Activated B cell treated with CpG ODN at 0.5 μM for 24 hours (primary cell): ENCODE measurements around the gene CBX2. TPM values are rescaled to one million over a fixed set of nuclear protein-coding genes. Genes with fewer than 3 reads are reported as not detected.
A peak's percentile ranks its signal among the peaks of the same experiment; 100 is the strongest.
"Not testable (repeated sequence)": the region's sequence is repeated elsewhere in the genome, so short reads cannot be mapped to it uniquely, and the experiment has no call there.

Experiments
- ATAC-seq: fragments of 200-7000 bp; cut with Tn5 transposase; one replicate; pipeline ENCODE4 v1.10.0; 2021; ENCODE audit warnings: low read depth, mild to moderate bottlenecking, moderate library complexity
- CTCF ChIA-PET: fragments of 350-600 bp; sonication (Branson Sonifier 250); formaldehyde crosslinking; loops from one replicate; lab custom pipeline; 2021; ENCODE audit warnings: antibody characterized with exemption; lab: Charles Lee
- POLR2A ChIA-PET: fragments of 350-600 bp; sonication (Branson Sonifier 250); formaldehyde crosslinking; loops from one replicate; lab custom pipeline; 2021; ENCODE audit warnings: antibody characterized with exemption; lab: Charles Lee
- DNase-seq: peaks from one replicate; pipeline ENCODE4 v3.0.0; 2022
- H3K27ac Mint-ChIP-seq: one replicate; pipeline ENCODE4 v1.8.0; 2020; ENCODE audit warnings: mixed read lengths
- H3K27me3 Mint-ChIP-seq: one replicate; pipeline ENCODE4 v1.8.0; 2021; ENCODE audit warnings: mixed read lengths
- H3K36me3 Mint-ChIP-seq: one replicate; pipeline ENCODE4 v1.8.0; 2021; ENCODE audit warnings: low read depth, mixed read lengths
- H3K4me1 Mint-ChIP-seq: one replicate; pipeline ENCODE4 v1.8.0; 2021; ENCODE audit warnings: mixed read lengths
- H3K4me3 Mint-ChIP-seq: one replicate; pipeline ENCODE4 v1.8.0; 2020; ENCODE audit warnings: mild to moderate bottlenecking, mixed read lengths
- H3K9me3 Mint-ChIP-seq: one replicate; pipeline ENCODE4 v1.8.0; 2020; ENCODE audit warnings: mixed read lengths
- CTCF ChIP-seq: fragments of 200-600 bp; IDR thresholded peaks from one replicate; pipeline ENCODE4 v1.8.0; 2022; ENCODE audit warnings: antibody characterized with exemption, mild to moderate bottlenecking
- intact Hi-C: fragments of 100-400 bp; cut with micrococcal nuclease; formaldehyde crosslinking; loops from one replicate; pipeline ENCODE4 v1.15.1; 2024
- total RNA-seq: library from RNA; stranded (reverse); gene quantifications from 2 replicates; pipeline ENCODE4 v1.2.3, GENCODE V29; 2022

CBX2 gene
- total RNA-seq, 1 donor from 2014 or later, result 0.67 TPM

DNA sequence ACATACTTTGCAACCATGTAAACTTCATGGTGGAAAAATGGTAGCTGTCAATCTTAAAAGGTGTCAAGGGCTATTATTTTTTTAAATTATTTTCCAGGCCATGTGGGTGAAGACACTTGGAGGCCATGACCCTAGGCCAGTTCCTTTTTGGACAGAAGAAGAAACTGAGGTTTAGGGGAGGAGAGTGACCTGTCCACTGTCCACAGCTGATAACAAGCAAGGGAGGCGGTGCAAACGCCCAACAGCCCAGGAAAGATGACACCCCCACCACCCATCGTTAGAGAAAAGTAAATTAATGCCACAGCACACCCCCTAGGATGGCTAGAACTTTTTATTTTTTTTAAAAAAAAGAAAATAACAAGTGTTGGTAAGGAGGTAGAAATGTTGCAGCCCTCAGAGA lies 28.0 kb upstream of the CBX2 start:
- ATAC-seq (no peak), DNase-seq (no peak)
- intact Hi-C loops, result no loop called here
- TF ChIP-seq CTCF, result no peak
- no peak overlapping the region for H3K27ac Mint-ChIP-seq
- H3K4me1 Mint-ChIP-seq, result peaks cover 23% of the 10 kb centered on the region
- H3K36me3 Mint-ChIP-seq, result no peaks in the 10 kb centered on the region
- CTCF ChIA-PET, result no interaction called here
- no peak overlapping the region for H3K4me3 Mint-ChIP-seq
- no peaks in the 10 kb centered on the region for H3K9me3 Mint-ChIP-seq
- POLR2A ChIA-PET, result no interaction called here
- peaks cover 47% of the 10 kb centered on the region for H3K27me3 Mint-ChIP-seq

DNA sequence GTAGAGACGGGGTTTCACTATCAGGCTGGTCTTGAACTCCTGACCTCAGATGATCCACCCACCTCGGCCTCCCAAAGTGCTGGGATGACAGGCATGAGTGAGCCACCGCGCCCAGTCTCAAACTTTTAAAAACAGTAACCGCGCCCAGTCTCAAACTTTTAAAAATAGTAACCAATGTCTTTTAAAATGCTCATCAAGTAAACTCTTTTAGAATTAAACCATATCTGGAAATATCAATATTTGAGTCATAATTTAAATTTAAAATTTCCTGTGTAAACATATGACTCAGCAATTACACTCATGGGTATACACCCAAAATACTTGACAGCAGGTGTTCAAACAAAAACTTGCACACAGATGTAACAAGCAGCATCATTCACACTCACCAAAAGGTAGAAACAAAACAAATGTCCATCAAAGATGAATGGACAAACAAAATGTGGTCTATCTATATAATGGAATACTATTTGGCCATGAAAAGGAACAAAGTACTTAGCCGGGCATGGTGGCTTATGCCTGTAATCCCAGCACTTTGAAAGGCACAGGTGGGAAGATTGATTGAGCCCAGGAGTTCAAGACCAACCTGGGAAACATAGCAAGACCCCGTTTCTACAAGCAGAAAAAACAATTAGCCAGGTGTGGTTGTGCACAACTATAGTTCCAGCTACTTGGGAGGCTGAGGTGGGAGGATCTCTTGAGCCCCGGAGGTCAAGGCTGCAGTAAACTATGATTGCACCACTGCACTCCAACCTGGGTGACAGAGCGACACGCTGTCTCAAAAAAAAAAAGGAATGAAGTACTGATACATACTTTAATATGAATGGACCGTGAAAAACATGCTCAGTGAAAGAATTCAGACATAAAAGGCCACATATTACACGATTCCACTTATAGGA lies 27.1 kb upstream of the CBX2 start:
- Mint-ChIP-seq H3K36me3 (no peaks in the 10 kb centered on the region), H3K27me3 (peaks cover 43% of the 10 kb centered on the region), H3K4me1 (peaks cover 16% of the 10 kb centered on the region), H3K27ac (no peak overlapping the region), H3K4me3 (no peak overlapping the region), H3K9me3 (no peaks in the 10 kb centered on the region)
- CTCF ChIA-PET, result interaction anchor here (0.9 to 1.7 kb wide), 2 partner anchors 9 to 34 kb away, joined by 3 to 7 read pairs; no protein-coding TSS in a partner anchor
- POLR2A ChIA-PET, result interaction anchor here (1.1 kb wide), 1 partner anchor 10 kb away, joined by 3 read pairs; no protein-coding TSS in a partner anchor
- ATAC-seq (no peak), DNase-seq (no peak)
- intact Hi-C loops, result no loop called here
- TF ChIP-seq CTCF, result no peak

- ChIA-PET POLR2A (interaction anchor here (0.6 to 1.1 kb wide), 4 partner anchors 11 to 1288 kb away, joined by 3 to 6 read pairs (median 4); no protein-coding TSS in a partner anchor), CTCF (interaction anchor here (1.0 to 1.7 kb wide), 2 partner anchors 8 to 10 kb away, joined by 3 to 7 read pairs; no protein-coding TSS in a partner anchor)
- no peak for TF ChIP-seq CTCF
- peaks cover 36% of the 10 kb centered on the region for H3K27me3 Mint-ChIP-seq
- peak; percentile 66 for ATAC-seq
- H3K4me1 Mint-ChIP-seq, result peaks cover 11% of the 10 kb centered on the region
- H3K36me3 Mint-ChIP-seq, result no peaks in the 10 kb centered on the region
- no peak for DNase-seq
- intact Hi-C loops, result no loop called here
- no peak overlapping the region for H3K27ac Mint-ChIP-seq
- no peaks in the 10 kb centered on the region for H3K9me3 Mint-ChIP-seq
- no peak overlapping the region for H3K4me3 Mint-ChIP-seq
These were observed 25.8 kb upstream of the CBX2 start for GRCh38 chr17:79752175-79752574.

DNA sequence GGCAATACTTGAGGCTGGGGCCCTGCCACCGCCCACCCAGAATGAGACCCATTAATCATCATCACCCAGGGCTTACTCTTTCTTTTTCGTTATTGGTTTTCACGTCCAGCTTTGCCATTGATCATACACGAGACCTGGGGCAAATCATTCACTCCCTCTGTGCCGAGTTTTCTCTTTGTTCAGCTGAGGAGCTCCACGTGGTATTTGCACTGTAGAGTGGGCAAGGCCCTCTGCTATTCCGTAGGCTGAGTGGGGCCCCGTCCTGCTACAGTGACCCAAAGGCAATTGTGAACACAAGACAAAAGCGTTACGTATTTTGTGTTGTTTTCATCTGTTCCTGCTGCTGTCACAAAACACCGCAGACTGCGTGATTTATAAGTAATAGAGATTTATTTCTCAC lies 23.6 kb upstream of the CBX2 start:
- H3K4me1 Mint-ChIP-seq, result peaks cover 6% of the 10 kb centered on the region
- CTCF ChIA-PET, result no interaction called here
- no peaks in the 10 kb centered on the region for H3K36me3 Mint-ChIP-seq
- intact Hi-C loops, result no loop called here
- no peak overlapping the region for H3K27ac Mint-ChIP-seq
- H3K27me3 Mint-ChIP-seq, result peaks cover 42% of the 10 kb centered on the region
- DNase-seq (no peak), ATAC-seq (no peak)
- no peak for TF ChIP-seq CTCF
- no peak overlapping the region for H3K4me3 Mint-ChIP-seq
- POLR2A ChIA-PET, result no interaction called here
- H3K9me3 Mint-ChIP-seq, result no peaks in the 10 kb centered on the region

- H3K9me3 Mint-ChIP-seq, DNase-seq, intact Hi-C loops, CTCF ChIA-PET, POLR2A ChIA-PET, H3K36me3 Mint-ChIP-seq, H3K4me3 Mint-ChIP-seq, H3K4me1 Mint-ChIP-seq, ATAC-seq, H3K27ac Mint-ChIP-seq: not testable (repeated sequence)
- H3K27me3 Mint-ChIP-seq, result peaks cover 40% of the 10 kb centered on the region
These were observed 23.0 kb upstream of the CBX2 start for GRCh38 chr17:79754903-79755302.
